Measurements from ENCODE around the gene KAT7. TPM values are rescaled to one million over a fixed set of nuclear protein-coding genes. Genes with fewer than 3 reads are reported as not detected.
"Not testable (repeated sequence)": the region's sequence is repeated elsewhere in the genome, so short reads cannot be mapped to it uniquely, and the experiment has no call there.

Gene KAT7
- polyA plus RNA-seq, 1 of the 3 experiments (the other 2 are of a cell fraction) = 20.2 TPM

DNA sequence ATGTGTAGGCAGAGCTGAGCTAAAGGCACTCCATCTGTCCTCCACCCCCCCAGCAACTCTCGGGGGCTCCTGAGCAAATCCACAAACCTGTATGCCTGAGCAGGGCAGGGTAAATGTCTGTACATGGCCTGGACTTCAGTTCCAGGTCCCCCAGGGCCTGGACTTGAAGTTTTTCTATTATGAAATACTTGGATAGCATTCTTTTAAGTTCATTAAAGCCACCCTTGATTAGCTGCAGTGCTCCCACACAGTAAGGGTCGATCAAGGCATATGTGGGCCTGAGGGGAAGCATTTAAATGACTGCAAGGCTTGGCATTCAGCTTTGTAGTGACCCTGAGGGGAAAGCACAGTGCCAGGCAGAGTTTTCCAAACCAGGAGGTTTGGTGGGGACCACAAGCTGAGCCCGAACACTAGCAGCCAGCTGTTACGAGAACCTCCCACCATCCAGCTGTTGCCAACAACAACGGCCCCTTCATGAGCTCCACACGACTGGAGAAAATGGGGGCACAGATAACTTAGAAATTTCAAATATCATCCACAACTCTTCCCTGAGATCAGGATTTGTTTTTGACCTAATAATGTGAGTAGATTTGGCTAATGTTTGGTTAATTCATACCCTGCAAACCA lies 31.2 kb upstream of the KAT7 start:
- Histone ChIP-seq H3F3A (replicated peaks; ENCODE audit: insufficient read depth) (no peaks in the 10 kb centered on the region), H3K4me2 (no peak overlapping the region), H3K9me3 (no peaks in the 10 kb centered on the region), H3K4me3 (ENCODE audit: low read depth in 2 of 2, low read length in 1 of 2) (no peak overlapping the region), H2AFZ (ENCODE audit: low read depth) (no peak overlapping the region), H3K27me3 (ENCODE audit: insufficient read depth) (no peaks in the 10 kb centered on the region), H3K36me3 (replicated peaks in 1 of 2; ENCODE audit: control insufficient read depth in 1 of 2, insufficient read depth in 2 of 2, low read length in 1 of 2) (no peaks in the 10 kb centered on the region), H3K27ac (ENCODE audit: low read depth in 2 of 2, low read length in 1 of 2) (no peak overlapping the region), H3K79me2 (ENCODE audit: insufficient read depth) (no peaks in the 10 kb centered on the region), H3K9ac (no peak overlapping the region), H3K9me2 (no peaks in the 10 kb centered on the region), H3K4me1 (ENCODE audit: control insufficient read depth in 1 of 2, insufficient read depth in 2 of 2, low read depth in 1 of 2, low read length in 1 of 2) (peaks cover 0 to 5% of the 10 kb centered on the region in 2 experiments; a peak in 1 of 4 replicates), H4K20me1 (ENCODE audit: insufficient read depth) (no peaks in the 10 kb centered on the region)
- DNase-seq = no peak
- TF ChIP-seq EP300 (IDR thresholded peaks at IDR 0.05; ENCODE audit: borderline replicate concordance in 1 of 2, low read depth in 1 of 2, low read length in 1 of 2) (no peak), GATA2 (CRISPR knock-in tag; IDR thresholded peaks at IDR 0.05) (no peak), TEAD4 (IDR thresholded peaks at IDR 0.05; ENCODE audit: borderline replicate concordance, insufficient read depth) (no peak), SIN3A (IDR thresholded peaks at IDR 0.05; ENCODE audit: borderline replicate concordance, low read depth, low read length) (no peak), GABPA (IDR thresholded peaks at IDR 0.05; ENCODE audit: low read depth) (no peak), ELF1 (IDR thresholded peaks at IDR 0.05) (no peak), SMC3 (IDR thresholded peaks at IDR 0.05; ENCODE audit: low read depth, low read length) (no peak), POLR2AphosphoS5 (IDR thresholded peaks at IDR 0.05; ENCODE audit: low read depth, low read length) (no peak), TCF12 (IDR thresholded peaks at IDR 0.05) (no peak)
- TF ChIP-seq, protein P1, sequence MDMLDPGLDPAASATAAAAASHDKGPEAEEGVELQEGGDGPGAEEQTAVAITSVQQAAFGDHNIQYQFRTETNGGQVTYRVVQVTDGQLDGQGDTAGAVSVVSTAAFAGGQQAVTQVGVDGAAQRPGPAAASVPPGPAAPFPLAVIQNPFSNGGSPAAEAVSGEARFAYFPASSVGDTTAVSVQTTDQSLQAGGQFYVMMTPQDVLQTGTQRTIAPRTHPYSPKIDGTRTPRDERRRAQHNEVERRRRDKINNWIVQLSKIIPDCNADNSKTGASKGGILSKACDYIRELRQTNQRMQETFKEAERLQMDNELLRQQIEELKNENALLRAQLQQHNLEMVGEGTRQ (IDR thresholded peaks at IDR 0.05; ENCODE audit: borderline replicate concordance, low read depth, low read length) = no peak
- TF ChIP-seq, protein P2, sequence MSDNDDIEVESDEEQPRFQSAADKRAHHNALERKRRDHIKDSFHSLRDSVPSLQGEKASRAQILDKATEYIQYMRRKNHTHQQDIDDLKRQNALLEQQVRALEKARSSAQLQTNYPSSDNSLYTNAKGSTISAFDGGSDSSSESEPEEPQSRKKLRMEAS (IDR thresholded peaks at IDR 0.05; ENCODE audit: low read depth) = no peak
- ChIA-PET CTCF (interaction anchor here (1.2 to 2.0 kb wide), 7 partner anchors 20 to 412 kb away, joined by 4 to 9 read pairs (median 5); no protein-coding TSS in a partner anchor), POLR2A (no interaction called here)
- WGBS (ENCODE audit: low lambda C conversion rate) = 74% methylated on average over 6 of the region's 6 CpGs

DNA sequence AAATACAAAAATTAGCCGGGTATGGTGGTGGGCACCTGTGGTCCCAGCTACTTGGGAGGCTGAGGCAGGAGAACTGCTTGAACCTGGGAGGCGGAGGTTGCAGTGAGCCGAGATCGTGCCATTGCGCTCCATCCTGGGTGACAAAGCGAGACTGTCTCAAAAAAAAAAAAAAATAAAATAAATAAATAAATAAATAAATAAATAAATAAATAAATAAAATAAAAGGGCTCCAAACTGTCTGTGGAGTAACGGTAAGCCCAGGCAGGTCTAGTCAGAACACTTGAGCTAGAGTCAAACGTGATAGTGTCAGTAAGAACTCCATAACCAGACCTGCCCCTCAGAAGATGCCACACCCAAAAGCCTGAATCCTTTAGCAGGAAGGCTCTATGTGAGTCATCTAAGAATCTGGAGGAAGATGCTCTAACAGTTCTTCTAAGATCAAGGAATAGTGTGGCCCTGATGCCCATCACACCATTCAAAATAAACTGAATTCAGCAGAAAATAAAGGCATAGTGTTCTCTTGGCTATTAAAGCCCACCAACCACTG lies 29.9 kb upstream of the KAT7 start:
- not testable (repeated sequence) for H3K9me3 ChIP-seq

More for the DNA sequence above, 29.9 kb upstream of the KAT7 start:
- H3K27me3 ChIP-seq (ENCODE audit: insufficient read depth); H3K9ac ChIP-seq; H4K20me1 ChIP-seq (ENCODE audit: insufficient read depth); H3F3A ChIP-seq (replicated peaks; ENCODE audit: insufficient read depth); H3K9me2 ChIP-seq; H2AFZ ChIP-seq (ENCODE audit: low read depth); H3K27ac ChIP-seq (ENCODE audit: low read depth in 2 of 2, low read length in 1 of 2); H3K79me2 ChIP-seq (ENCODE audit: insufficient read depth); H3K4me2 ChIP-seq; H3K36me3 ChIP-seq (replicated peaks in 1 of 2; ENCODE audit: control insufficient read depth in 1 of 2, insufficient read depth in 2 of 2, low read length in 1 of 2); H3K4me1 ChIP-seq (ENCODE audit: control insufficient read depth in 1 of 2, insufficient read depth in 2 of 2, low read depth in 1 of 2, low read length in 1 of 2); DNase-seq; H3K4me3 ChIP-seq (ENCODE audit: low read depth in 2 of 2, low read length in 1 of 2); POLR2A ChIA-PET: not testable (repeated sequence)
- 93% methylated on average over 8 of the region's 8 CpGs for WGBS (ENCODE audit: low lambda C conversion rate)
- CTCF ChIA-PET = interaction anchor here (1.1 to 1.4 kb wide), 3 partner anchors 19 to 191 kb away, joined by 3 to 5 read pairs (median 4); partner anchors contain the start of gene SLC35B1

Data from SK-N-SH (cell line).